NCI-H1105 treated with DMSO at 0.1 percent for 48 hours (cell line): Measurements from ENCODE around the gene RNF220.

ENCODE experiments used
- DNase-seq: peaks from one replicate; lab custom pipeline; 2025; lab: John Stamatoyannopoulos, UW

RNF220 gene

GRCh38 chr1:44407430-44408211 is 2.6 kb downstream of the RNF220 start:
- DNase-seq, result no peak

GRCh38 chr1:44408212-44408582 is 3.1 kb downstream of the RNF220 start:
- no peak for DNase-seq

GRCh38 chr1:44408632-44409602 is 3.9 kb downstream of the RNF220 start:
- no peak for DNase-seq

- DNase-seq, result no peak
Observed at GRCh38 chr1:44409757-44410156, 4.7 kb downstream of the RNF220 start.

- DNase-seq, result no peak
Observed at GRCh38 chr1:44411861-44412260, 6.8 kb downstream of the RNF220 start.

GRCh38 chr1:44412601-44413000 is 7.5 kb downstream of the RNF220 start:
- no peak for DNase-seq

- DNase-seq, result no peak
Observed at GRCh38 chr1:44413740-44414139, 8.7 kb downstream of the RNF220 start.

- DNase-seq, result no peak
Observed at GRCh38 chr1:44415013-44415412, 10.0 kb downstream of the RNF220 start.

- DNase-seq, result no peak
Observed at GRCh38 chr1:44416408-44416807, 11.4 kb downstream of the RNF220 start.

- peak; percentile 57 for DNase-seq
Observed at GRCh38 chr1:44417351-44418021, 12.4 kb downstream of the RNF220 start.

GRCh38 chr1:44418022-44418673 is 13.1 kb downstream of the RNF220 start:
- no peak for DNase-seq

GRCh38 chr1:44419901-44420300 is 14.8 kb downstream of the RNF220 start:
- DNase-seq, result no peak

- DNase-seq, result no peak
Observed at GRCh38 chr1:44420535-44420934, 15.5 kb downstream of the RNF220 start.

GRCh38 chr1:44421446-44421884 is 16.4 kb downstream of the RNF220 start:
- DNase-seq, result peak; percentile 12

- DNase-seq, result no peak
Observed at GRCh38 chr1:44422161-44422560, 17.1 kb downstream of the RNF220 start.

GRCh38 chr1:44423591-44424537 is 18.8 kb downstream of the RNF220 start:
- no peak for DNase-seq

GRCh38 chr1:44424747-44425146 is 19.7 kb downstream of the RNF220 start:
- no peak for DNase-seq

- DNase-seq, result no peak
Observed at GRCh38 chr1:44425341-44426082, 20.5 kb downstream of the RNF220 start.

- DNase-seq, result no peak
Observed at GRCh38 chr1:44431861-44432260, 26.8 kb downstream of the RNF220 start.

- no peak for DNase-seq
Observed at GRCh38 chr1:44433209-44433608, 28.2 kb downstream of the RNF220 start.
